Astrocyte (in vitro differentiated cells and primary cell): ENCODE measurements around the gene MAP1LC3A. TPM values are rescaled to one million over a fixed set of nuclear protein-coding genes. Genes with fewer than 3 reads are reported as not detected.

Source experiments
- DNase-seq: peaks from one replicate; pipeline ENCODE4 v3.0.0-alpha.2; 2010; ENCODE audit warnings: low read depth
- FAIRE-seq: peaks from 2 replicates; lab custom pipeline; 2011; peaks lifted over from hg19 to GRCh38; lab: Jason Lieb, UNC
- H2AFZ ChIP-seq: 2 replicates; pipeline ENCODE4 v1.6.0; 2012; ENCODE audit warnings: low read depth, low read length, inconsistent platforms
- H3K27ac ChIP-seq: 2 replicates; pipeline ENCODE4 v1.5.1; 2011; ENCODE audit warnings: low read depth, low read length, inconsistent platforms
- H3K27me3 ChIP-seq: 2 replicates; pipeline ENCODE4 v1.6.0; 2011; ENCODE audit warnings: low read length, inconsistent platforms; ENCODE audit not compliant: insufficient read depth
- H3K36me3 ChIP-seq: 2 replicates; pipeline ENCODE4 v1.5.1; 2011; ENCODE audit warnings: low read length, inconsistent platforms; ENCODE audit not compliant: insufficient read depth
- H3K4me1 ChIP-seq: 2 replicates; pipeline ENCODE4 v1.5.1; 2011; ENCODE audit warnings: low read length, inconsistent platforms; ENCODE audit not compliant: insufficient read depth
- H3K4me2 ChIP-seq: 2 replicates; pipeline ENCODE4 v1.6.0; 2012; ENCODE audit warnings: low read length, inconsistent platforms
- H3K4me3 ChIP-seq: 2 replicates; pipeline ENCODE4 v1.5.1; 2011; ENCODE audit warnings: low read depth, mild to moderate bottlenecking, low read length, inconsistent platforms; ENCODE audit not compliant: insufficient read depth
- H3K79me2 ChIP-seq: 2 replicates; pipeline ENCODE4 v1.6.0; 2012; ENCODE audit warnings: mild to moderate bottlenecking, low read length, inconsistent platforms; ENCODE audit not compliant: insufficient read depth
- H3K9ac ChIP-seq: 2 replicates; pipeline ENCODE4 v1.6.0; 2012; ENCODE audit warnings: mild to moderate bottlenecking, low read length, inconsistent platforms
- H3K9me3 ChIP-seq: 2 replicates; pipeline ENCODE4 v1.5.1; 2012; ENCODE audit warnings: low read depth, mild to moderate bottlenecking, low read length, inconsistent platforms; ENCODE audit not compliant: insufficient read depth
- H4K20me1 ChIP-seq: 2 replicates; pipeline ENCODE4 v1.6.0; 2012; ENCODE audit warnings: low read length, inconsistent platforms; ENCODE audit not compliant: insufficient read depth
- H3K27ac Mint-ChIP-seq: one replicate; pipeline ENCODE4 v1.8.0; 2021; ENCODE audit warnings: mild to moderate bottlenecking, mixed read lengths; ENCODE audit not compliant: unreplicated experiment
- H3K27me3 Mint-ChIP-seq: one replicate; pipeline ENCODE4 v1.8.0; 2021; ENCODE audit warnings: low read depth, mixed read lengths; ENCODE audit not compliant: unreplicated experiment
- H3K36me3 Mint-ChIP-seq: one replicate; pipeline ENCODE4 v1.8.0; 2021; ENCODE audit warnings: low read depth, mixed read lengths; ENCODE audit not compliant: unreplicated experiment
- H3K4me1 Mint-ChIP-seq: one replicate; pipeline ENCODE4 v1.8.0; 2021; ENCODE audit warnings: low read depth, mixed read lengths; ENCODE audit not compliant: unreplicated experiment
- H3K4me3 Mint-ChIP-seq: one replicate; pipeline ENCODE4 v1.8.0; 2021; ENCODE audit warnings: mild to moderate bottlenecking, moderate library complexity, mixed read lengths; ENCODE audit not compliant: unreplicated experiment
- H3K9me3 Mint-ChIP-seq: one replicate; pipeline ENCODE4 v1.8.0; 2021; ENCODE audit warnings: mild to moderate bottlenecking, mixed read lengths; ENCODE audit not compliant: unreplicated experiment
- EZH2 ChIP-seq: IDR thresholded peaks from 2 replicates; pipeline ENCODE4 v1.6.1; 2012; ENCODE audit warnings: mild to moderate bottlenecking, low read length, inconsistent platforms; ENCODE audit not compliant: insufficient read depth
- total RNA-seq: library from RNA; stranded (reverse); gene quantifications from 2 replicates; pipeline ENCODE4 v1.2.1, GENCODE V29; 2021
- TF ChIP-seq, protein P1 (sequence below): IDR thresholded peaks from 2 replicates; pipeline ENCODE4 v1.5.1; 2011; ENCODE audit warnings: low read depth, mild to moderate bottlenecking, inconsistent platforms, low read length, moderate library complexity; ENCODE audit not compliant: insufficient read depth

MAP1LC3A gene
- total RNA-seq, 1 donor from 2014 or later: 48.9 TPM

DNA sequence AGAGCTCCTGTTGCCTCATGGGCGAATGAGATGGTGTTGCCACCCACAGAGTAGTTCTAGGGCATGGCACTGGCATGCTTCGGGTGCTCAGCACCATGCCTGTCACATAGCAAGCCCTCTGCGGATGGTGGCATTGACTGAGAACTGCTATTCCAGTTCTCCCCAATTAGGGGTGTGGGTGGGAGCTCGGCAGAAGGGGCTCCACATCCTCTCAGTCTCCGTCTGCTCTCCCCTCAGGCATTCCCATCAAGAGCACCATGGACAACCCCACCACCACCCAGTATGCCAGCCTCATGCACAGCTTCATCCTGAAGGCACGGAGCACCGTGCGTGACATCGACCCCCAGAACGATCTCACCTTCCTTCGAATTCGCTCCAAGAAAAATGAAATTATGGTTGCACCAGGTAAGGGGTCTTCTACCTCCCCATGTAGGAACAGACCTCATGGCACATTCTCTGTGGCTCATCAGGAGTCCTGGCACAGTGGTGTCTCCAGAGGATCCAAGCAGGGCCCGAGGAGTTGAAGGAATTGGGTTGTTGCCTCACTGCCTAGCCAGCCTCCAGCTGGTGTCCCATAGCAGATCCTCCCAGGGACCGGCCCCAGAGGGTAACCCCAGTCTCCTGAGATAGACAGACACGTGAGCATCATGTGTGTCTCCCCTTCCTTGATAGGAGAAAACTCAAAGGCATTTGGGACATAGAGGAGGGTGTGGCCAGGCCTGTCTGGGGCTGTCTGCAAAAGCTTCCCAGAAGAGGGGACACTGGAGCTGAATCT, 23.9 kb upstream of the MAP1LC3A start:
- Histone ChIP-seq H3K9me3 (no peaks in the 10 kb centered on the region), H3K4me3 (no peak overlapping the region), H3K27me3 (no peaks in the 10 kb centered on the region), H4K20me1 (peaks cover 79% of the 10 kb centered on the region), H3K9ac (no peak overlapping the region), H3K4me1 (no peaks in the 10 kb centered on the region), H3K79me2 (peaks cover 29% of the 10 kb centered on the region), H3K36me3 (peaks cover 69% of the 10 kb centered on the region), H3K4me2 (no peak overlapping the region), H3K27ac (no peak overlapping the region), H2AFZ (no peak overlapping the region)
- Mint-ChIP-seq H3K27me3 (no peaks in the 10 kb centered on the region), H3K9me3 (no peaks in the 10 kb centered on the region), H3K36me3 (peaks cover 8% of the 10 kb centered on the region), H3K4me1 (no peaks in the 10 kb centered on the region), H3K4me3 (no peak overlapping the region), H3K27ac (no peak overlapping the region)
- TF ChIP-seq EZH2: no peak
- TF ChIP-seq, protein P1, sequence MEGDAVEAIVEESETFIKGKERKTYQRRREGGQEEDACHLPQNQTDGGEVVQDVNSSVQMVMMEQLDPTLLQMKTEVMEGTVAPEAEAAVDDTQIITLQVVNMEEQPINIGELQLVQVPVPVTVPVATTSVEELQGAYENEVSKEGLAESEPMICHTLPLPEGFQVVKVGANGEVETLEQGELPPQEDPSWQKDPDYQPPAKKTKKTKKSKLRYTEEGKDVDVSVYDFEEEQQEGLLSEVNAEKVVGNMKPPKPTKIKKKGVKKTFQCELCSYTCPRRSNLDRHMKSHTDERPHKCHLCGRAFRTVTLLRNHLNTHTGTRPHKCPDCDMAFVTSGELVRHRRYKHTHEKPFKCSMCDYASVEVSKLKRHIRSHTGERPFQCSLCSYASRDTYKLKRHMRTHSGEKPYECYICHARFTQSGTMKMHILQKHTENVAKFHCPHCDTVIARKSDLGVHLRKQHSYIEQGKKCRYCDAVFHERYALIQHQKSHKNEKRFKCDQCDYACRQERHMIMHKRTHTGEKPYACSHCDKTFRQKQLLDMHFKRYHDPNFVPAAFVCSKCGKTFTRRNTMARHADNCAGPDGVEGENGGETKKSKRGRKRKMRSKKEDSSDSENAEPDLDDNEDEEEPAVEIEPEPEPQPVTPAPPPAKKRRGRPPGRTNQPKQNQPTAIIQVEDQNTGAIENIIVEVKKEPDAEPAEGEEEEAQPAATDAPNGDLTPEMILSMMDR: no peak
- FAIRE-seq (no peak), DNase-seq (no peak)

DNA sequence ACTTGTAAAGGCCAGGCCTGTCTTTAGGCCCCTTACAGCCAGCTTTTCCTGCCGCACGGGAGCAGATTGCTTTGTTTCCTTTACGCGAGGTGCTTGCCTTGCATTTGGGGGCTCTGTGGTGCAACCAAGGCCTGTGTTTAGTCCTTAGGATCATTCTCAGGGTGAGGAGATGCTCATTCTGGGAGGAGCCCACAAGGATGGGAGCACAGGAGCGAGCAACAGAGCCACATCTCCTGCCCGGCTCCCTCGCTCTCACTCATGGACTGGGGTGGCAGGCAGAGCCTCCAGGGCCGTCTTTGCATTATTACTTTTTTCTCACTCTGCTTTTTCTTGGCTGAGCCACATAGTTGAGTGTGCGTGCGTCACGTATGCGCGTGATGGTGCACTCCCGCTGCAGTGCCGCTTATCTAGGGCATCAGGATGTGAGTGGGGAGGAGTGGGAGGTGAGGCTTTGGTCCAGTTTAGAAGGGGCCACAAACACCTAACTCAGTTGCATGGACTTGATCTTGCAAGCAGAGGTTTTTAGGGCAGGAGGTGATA, 23.1 kb upstream of the MAP1LC3A start:
- peaks cover 71% of the 10 kb centered on the region for H4K20me1 ChIP-seq
- FAIRE-seq: no peak
- DNase-seq: no peak

More for the DNA sequence above, 23.1 kb upstream of the MAP1LC3A start:
- no peak overlapping the region for H3K4me3 ChIP-seq
- no peaks in the 10 kb centered on the region for H3K9me3 ChIP-seq
- peaks cover 68% of the 10 kb centered on the region for H3K36me3 ChIP-seq
- no peak overlapping the region for H2AFZ ChIP-seq
- H3K4me2 ChIP-seq: no peak overlapping the region
- Mint-ChIP-seq H3K4me1 (no peaks in the 10 kb centered on the region), H3K4me3 (no peak overlapping the region), H3K36me3 (peaks cover 11% of the 10 kb centered on the region), H3K9me3 (no peaks in the 10 kb centered on the region), H3K27ac (no peak overlapping the region), H3K27me3 (no peaks in the 10 kb centered on the region)
- no peak overlapping the region for H3K9ac ChIP-seq
- no peaks in the 10 kb centered on the region for H3K27me3 ChIP-seq
- H3K4me1 ChIP-seq: no peaks in the 10 kb centered on the region
- TF ChIP-seq EZH2: no peak
- TF ChIP-seq, protein P1: no peak
- peaks cover 24% of the 10 kb centered on the region for H3K79me2 ChIP-seq
- no peak overlapping the region for H3K27ac ChIP-seq
